Measurements from ENCODE around the gene SEL1L. TPM values are rescaled to one million over a fixed set of nuclear protein-coding genes. Genes with fewer than 3 reads are reported as not detected.
A peak's percentile ranks its signal among the peaks of the same experiment; 100 is the strongest.

Gene SEL1L
- total RNA-seq, 1 donor from 2014 or later, result 28.0 TPM

DNA sequence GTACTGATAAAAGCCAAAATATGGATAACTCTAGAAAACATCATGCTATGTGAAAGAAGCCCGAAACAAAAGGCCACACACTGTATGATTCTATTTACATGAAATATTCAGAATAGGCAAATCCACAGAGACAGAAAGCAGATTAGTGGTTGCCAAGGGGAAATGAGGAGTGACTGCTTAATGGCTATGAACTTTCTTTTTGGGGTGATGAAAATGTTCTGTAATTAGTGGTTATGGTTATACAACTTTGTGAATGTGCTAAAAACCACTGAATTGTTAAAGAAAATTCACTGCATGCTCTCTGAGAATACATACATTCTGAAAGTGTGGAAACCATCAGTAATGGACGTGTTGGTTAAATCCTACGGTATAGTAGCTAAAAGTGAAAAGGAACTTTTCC, 93.6 kb downstream of the SEL1L start:
- Histone ChIP-seq H3K4me3 (no peak overlapping the region), H3K4me2 (no peak overlapping the region), H4K20me1 (ENCODE audit: low read depth) (peaks cover 3% of the 10 kb centered on the region), H3K79me2 (ENCODE audit: low read depth) (no peaks in the 10 kb centered on the region), H2AFZ (replicated peaks) (no peak overlapping the region), H3K9me3 (ENCODE audit: low read depth) (no peaks in the 10 kb centered on the region), H3K4me1 (peaks cover 8% of the 10 kb centered on the region), H3K9ac (no peak overlapping the region), H3K36me3 (no peaks in the 10 kb centered on the region), H3K27me3 (peaks cover 41% of the 10 kb centered on the region), H3K27ac (no peak overlapping the region), H3F3A (ENCODE audit: low read depth) (peaks cover 3% of the 10 kb centered on the region)
- H3K9me3 Mint-ChIP-seq, result peaks cover 5% of the 10 kb centered on the region
- no peak for TF ChIP-seq EZH2phosphoT487 (IDR thresholded peaks at IDR 0.05)
- TF ChIP-seq, protein P1, sequence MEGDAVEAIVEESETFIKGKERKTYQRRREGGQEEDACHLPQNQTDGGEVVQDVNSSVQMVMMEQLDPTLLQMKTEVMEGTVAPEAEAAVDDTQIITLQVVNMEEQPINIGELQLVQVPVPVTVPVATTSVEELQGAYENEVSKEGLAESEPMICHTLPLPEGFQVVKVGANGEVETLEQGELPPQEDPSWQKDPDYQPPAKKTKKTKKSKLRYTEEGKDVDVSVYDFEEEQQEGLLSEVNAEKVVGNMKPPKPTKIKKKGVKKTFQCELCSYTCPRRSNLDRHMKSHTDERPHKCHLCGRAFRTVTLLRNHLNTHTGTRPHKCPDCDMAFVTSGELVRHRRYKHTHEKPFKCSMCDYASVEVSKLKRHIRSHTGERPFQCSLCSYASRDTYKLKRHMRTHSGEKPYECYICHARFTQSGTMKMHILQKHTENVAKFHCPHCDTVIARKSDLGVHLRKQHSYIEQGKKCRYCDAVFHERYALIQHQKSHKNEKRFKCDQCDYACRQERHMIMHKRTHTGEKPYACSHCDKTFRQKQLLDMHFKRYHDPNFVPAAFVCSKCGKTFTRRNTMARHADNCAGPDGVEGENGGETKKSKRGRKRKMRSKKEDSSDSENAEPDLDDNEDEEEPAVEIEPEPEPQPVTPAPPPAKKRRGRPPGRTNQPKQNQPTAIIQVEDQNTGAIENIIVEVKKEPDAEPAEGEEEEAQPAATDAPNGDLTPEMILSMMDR (IDR thresholded peaks at IDR 0.05), result no peak
- TF ChIP-seq EZH2 (IDR thresholded peaks at IDR 0.05), result no peak
- no peak overlapping the region for H3K27ac Mint-ChIP-seq
- H3K27me3 Mint-ChIP-seq (ENCODE audit: insufficient read depth, low read depth), result peaks cover 16% of the 10 kb centered on the region
- no peak for DNase-seq (ENCODE audit: low spot score)
- H3K4me1 Mint-ChIP-seq, result peaks cover 13% of the 10 kb centered on the region
- peaks cover 2% of the 10 kb centered on the region for H3K36me3 Mint-ChIP-seq
- H3K4me3 Mint-ChIP-seq, result no peak overlapping the region

- Histone ChIP-seq H3K36me3 (no peaks in the 10 kb centered on the region), H3K4me2 (peak overlapping the region; percentile 90), H2AFZ (replicated peaks) (no peak overlapping the region), H3K79me2 (ENCODE audit: low read depth) (peaks cover 25% of the 10 kb centered on the region), H4K20me1 (ENCODE audit: low read depth) (peaks cover 21% of the 10 kb centered on the region), H3K27me3 (peaks cover 53% of the 10 kb centered on the region), H3K9me3 (ENCODE audit: low read depth) (no peaks in the 10 kb centered on the region), H3K9ac (no peak overlapping the region), H3F3A (ENCODE audit: low read depth) (peaks cover 21% of the 10 kb centered on the region), H3K4me1 (peaks cover 24% of the 10 kb centered on the region), H3K27ac (no peak overlapping the region), H3K4me3 (no peak overlapping the region)
- TF ChIP-seq EZH2phosphoT487 (IDR thresholded peaks at IDR 0.05), result no peak
- TF ChIP-seq, protein P1 (IDR thresholded peaks at IDR 0.05), result no peak
- no peak for TF ChIP-seq EZH2 (IDR thresholded peaks at IDR 0.05)
- Mint-ChIP-seq H3K9me3 (no peaks in the 10 kb centered on the region), H3K27me3 (ENCODE audit: insufficient read depth, low read depth) (peaks cover 16% of the 10 kb centered on the region), H3K4me3 (peak overlapping the region; percentile 88), H3K36me3 (peaks cover 2% of the 10 kb centered on the region), H3K4me1 (peaks cover 38% of the 10 kb centered on the region), H3K27ac (no peak overlapping the region)
- DNase-seq (ENCODE audit: low spot score), result no peak
Observed at GRCh38 chr14:81437244-81437643, 96.4 kb downstream of the SEL1L start.

- Mint-ChIP-seq H3K4me1 (peaks cover 40% of the 10 kb centered on the region), H3K9me3 (no peaks in the 10 kb centered on the region), H3K27ac (peak overlapping the region; percentile 52), H3K4me3 (peak overlapping the region; percentile 88), H3K36me3 (peaks cover 2% of the 10 kb centered on the region), H3K27me3 (ENCODE audit: insufficient read depth, low read depth) (peaks cover 13% of the 10 kb centered on the region)
- no peak overlapping the region for H3K27ac ChIP-seq
- H4K20me1 ChIP-seq (ENCODE audit: low read depth), result peaks cover 21% of the 10 kb centered on the region
- H3K4me2 ChIP-seq, result peak overlapping the region; percentile 90
- peak overlapping the region; percentile 99 for H2AFZ ChIP-seq (replicated peaks)
- peaks cover 21% of the 10 kb centered on the region for H3F3A ChIP-seq (ENCODE audit: low read depth)
- H3K36me3 ChIP-seq, result no peaks in the 10 kb centered on the region
- H3K27me3 ChIP-seq, result peaks cover 53% of the 10 kb centered on the region
- H3K9ac ChIP-seq, result no peak overlapping the region
- peaks cover 24% of the 10 kb centered on the region for H3K4me1 ChIP-seq
- H3K9me3 ChIP-seq (ENCODE audit: low read depth), result no peaks in the 10 kb centered on the region
- H3K4me3 ChIP-seq, result peak overlapping the region; percentile 62
- TF ChIP-seq EZH2 (IDR thresholded peaks at IDR 0.05) (peak; percentile 61), EZH2phosphoT487 (IDR thresholded peaks at IDR 0.05) (no peak)
- DNase-seq (ENCODE audit: low spot score), result peak; percentile 96
- peaks cover 32% of the 10 kb centered on the region for H3K79me2 ChIP-seq (ENCODE audit: low read depth)
Observed at GRCh38 chr14:81436296-81437138, 97.1 kb downstream of the SEL1L start.

All from neural progenitor cell (in vitro differentiated cells).